Coronary artery (tissue), 2 donors: ENCODE data around the gene PHETA1.
"Not testable (repeated sequence)": the region's sequence is repeated elsewhere in the genome, so short reads cannot be mapped to it uniquely, and the experiment has no call there.

Source experiments
- DNase-seq: peaks from one replicate; pipeline ENCODE4 v3.0.0-alpha.2; 2017; ENCODE audit warnings: low spot score
- H3K27ac ChIP-seq, 2 donors: fragments of 200-600 bp; sonication (generic); one replicate each; pipeline ENCODE4 v1.5.1; 2016 to 2019
- H3K4me3 ChIP-seq: fragments of 200-600 bp; sonication (generic); 2 replicates; pipeline ENCODE4 v1.5.1; 2016; ENCODE audit warnings: mild to moderate bottlenecking, moderate library complexity
- CTCF ChIP-seq: fragments of 200-600 bp; sonication (generic); IDR thresholded peaks from one replicate; pipeline ENCODE4 v1.5.1; 2019; ENCODE audit warnings: antibody characterized with exemption

The PHETA1 gene

GRCh38 chr12:111404362-111405148 lies 35.7 kb upstream of the PHETA1 start:
- Histone ChIP-seq H3K4me3 (peak overlapping the region; percentile 93), H3K27ac (peak overlapping the region; percentile 81 to 94)
- DNase-seq = no peak
- no peak for TF ChIP-seq CTCF

DNA sequence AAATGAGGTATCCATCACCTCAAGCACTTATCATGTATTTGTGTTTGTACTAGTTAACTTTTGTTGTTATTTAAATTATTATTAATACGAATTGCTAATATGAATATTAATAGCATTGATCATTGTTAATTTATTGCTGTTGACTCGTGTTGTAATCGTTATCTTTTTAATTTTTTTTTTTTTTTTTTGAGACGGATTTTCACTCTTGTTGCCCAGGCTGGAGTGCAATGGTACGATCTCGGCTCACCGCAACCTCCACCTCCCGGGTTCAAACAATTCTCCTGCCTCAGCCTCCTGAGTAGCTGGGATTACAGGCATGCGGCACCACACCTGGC lies 33.6 kb upstream of the PHETA1 start:
- H3K27ac ChIP-seq = peak overlapping the region; percentile 31 to 94
- not testable (repeated sequence) for DNase-seq, H3K4me3 ChIP-seq

- Histone ChIP-seq H3K4me3 (no peak overlapping the region), H3K27ac (no peak overlapping the region)
- DNase-seq = no peak
- no peak for TF ChIP-seq CTCF
These were observed 32.3 kb upstream of the PHETA1 start for GRCh38 chr12:111401167-111401605.

DNA sequence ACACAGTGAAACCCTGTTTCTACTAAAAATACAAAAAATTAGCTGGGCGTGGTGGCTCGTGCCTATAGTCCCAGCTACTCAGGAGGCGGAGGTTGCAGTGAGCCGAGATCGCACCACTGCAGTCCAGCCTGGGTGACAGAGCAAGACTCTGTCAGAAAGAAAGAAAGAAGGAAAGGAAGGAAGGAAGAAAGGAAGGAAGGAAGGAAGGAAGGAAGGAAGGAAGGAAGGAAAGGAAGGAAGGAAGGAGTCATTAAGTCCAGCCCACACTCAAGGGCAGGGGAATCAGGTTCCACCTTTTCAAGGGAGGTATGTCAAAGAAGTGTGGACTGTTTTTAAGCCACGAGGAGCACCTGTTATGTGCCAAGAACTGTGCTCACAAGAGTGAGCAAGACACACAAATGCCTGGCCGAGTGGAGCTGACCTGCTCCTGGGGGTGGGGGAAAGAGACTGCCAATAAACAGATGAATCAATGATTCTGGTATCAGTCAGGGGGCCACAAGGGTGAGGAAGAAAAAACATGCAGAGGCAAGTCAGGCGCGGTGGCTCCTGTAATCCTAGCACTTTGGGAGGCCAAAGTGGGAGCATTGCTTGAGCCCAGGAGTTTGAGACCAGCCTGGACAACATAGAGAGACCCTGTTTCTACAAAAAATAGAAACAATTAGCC lies 31.0 kb upstream of the PHETA1 start:
- DNase-seq, H3K4me3 ChIP-seq: not testable (repeated sequence)
- peak overlapping the region in 1 of 2 donors; percentile 85 for H3K27ac ChIP-seq

- TF ChIP-seq CTCF = no peak
- peak overlapping the region in 1 of 2 donors; percentile 85 for H3K27ac ChIP-seq
- no peak for DNase-seq
- H3K4me3 ChIP-seq = no peak overlapping the region
These were observed 29.6 kb upstream of the PHETA1 start for GRCh38 chr12:111398530-111398929.

DNA sequence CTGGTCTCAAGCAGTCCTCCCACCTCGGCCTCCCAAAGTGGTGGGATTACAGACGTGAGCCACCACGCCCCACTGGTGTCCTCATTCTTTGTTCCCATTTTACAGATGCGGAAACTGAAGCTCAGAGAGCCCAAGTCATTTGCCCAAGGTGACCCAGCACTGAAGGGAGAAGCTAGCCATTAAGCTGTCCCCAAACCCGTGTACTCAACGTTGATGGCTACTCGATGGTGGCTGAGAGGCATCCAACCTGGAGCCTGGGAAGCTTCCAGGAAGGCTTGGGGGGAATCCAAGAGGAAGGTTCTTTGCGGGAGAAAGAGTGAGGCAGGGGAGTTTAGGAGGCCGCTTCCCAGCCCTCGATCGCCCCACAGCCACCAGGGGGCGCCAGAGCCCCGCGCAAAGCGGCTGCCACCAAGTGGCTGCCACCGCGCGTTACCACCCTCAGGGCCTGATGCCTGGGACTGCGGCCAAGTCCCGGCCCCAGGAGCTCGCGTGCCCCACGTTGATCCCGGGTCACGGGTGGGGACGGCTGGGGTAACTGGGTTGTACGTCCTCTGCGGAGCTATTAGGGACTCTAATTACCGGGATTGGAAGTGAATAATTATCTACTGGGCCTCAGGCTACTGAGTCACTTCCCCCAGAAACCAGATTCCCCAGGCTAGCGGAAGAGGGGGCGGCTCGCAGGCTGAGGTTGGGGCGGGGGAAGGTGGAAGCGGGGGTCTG lies 28.0 kb upstream of the PHETA1 start:
- Histone ChIP-seq H3K27ac (peak overlapping the region; percentile 49 to 85), H3K4me3 (peak overlapping the region; percentile 64)
- peak; percentile 97 for TF ChIP-seq CTCF
- peak; percentile 88 for DNase-seq

- H3K4me3 ChIP-seq, DNase-seq: not testable (repeated sequence)
- H3K27ac ChIP-seq = peak overlapping the region in 1 of 2 donors; percentile 85
These were observed 27.4 kb upstream of the PHETA1 start for GRCh38 chr12:111396271-111396670.

DNA sequence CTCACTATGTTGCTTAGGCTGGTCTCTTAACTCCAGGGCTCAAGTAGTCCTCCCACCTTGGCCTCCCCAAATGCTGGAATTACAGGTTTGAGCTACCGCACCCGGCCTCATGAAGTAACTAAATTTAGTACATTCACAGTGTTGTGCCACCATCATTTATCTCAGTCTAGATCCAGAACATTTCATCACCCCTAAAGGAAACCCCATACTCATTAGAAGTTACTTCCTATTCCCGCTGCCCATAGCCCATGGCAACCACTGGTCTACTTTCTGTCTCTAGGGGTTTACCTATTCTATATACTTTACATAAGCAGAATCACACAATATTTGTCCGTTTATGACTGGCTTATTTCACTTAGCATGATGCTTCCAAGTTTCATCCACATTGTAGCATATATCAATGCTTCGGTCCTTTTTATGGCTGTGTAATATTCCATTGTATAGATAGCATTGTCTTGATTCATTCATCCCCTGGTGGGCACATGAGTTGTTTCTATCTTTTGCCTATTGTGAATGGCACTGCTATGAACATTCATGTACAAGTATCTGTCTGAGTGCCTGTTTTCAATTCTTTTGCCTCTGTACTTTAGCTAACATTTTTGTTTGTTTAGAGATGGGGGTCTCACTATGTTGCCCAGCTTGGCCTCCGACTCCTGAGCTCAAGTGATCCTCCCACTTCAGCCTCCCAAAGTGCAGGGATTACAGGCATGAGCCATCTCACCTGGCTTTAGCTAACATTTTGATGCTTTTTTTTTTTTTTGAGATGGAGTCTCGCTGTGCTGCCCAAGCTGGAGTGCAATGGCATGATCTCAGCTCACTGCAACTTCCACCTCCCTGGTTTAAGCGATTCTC lies 26.7 kb upstream of the PHETA1 start:
- H3K27ac ChIP-seq = no peak overlapping the region
- no peak overlapping the region for H3K4me3 ChIP-seq
- DNase-seq = no peak
- TF ChIP-seq CTCF = no peak
